Measurements from ENCODE around the gene B3GNT7.
"Not testable (repeated sequence)": the region's sequence is repeated elsewhere in the genome, so short reads cannot be mapped to it uniquely, and the experiment has no call there.

The B3GNT7 gene

DNA sequence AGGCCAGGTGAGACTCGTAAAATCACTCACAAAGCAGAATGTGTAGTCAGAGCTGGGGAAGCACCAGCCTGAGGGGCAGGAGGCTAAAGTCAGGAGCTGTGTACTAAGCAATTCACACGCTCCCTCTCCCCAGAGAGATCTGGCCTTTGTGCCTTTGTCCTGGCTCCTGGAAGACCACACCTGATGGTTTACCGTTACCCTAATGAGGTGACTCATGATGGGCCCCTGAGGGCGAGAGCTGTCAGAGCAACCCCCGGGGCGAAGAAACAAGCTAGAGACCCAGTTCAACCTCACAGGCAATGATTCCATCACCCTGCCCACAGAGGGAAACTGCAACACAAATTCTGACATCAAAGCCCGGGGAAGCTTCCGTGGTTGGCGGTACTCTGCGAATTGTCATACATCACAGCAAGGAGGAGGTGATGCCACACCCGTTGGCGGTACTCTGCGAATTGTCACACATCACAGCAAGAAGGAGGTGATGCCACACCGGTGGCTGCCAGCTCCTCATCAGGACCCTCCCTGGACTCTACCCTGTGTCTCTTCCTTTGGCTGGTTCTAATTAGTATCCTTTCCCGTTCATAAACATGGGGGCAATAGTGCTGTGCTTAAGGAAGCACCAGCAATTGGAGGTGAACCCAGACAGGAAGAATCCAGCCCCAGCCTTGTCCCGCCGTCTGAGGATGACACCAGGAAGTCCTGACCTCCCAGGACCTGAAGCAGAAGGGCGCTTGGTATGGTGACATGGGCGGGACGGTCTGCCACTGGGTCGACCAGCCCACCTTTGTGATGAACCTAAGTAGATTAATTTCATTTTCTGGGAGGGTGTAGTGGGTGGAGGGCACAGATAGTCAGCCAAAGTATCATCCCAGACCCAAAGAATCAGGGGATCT lies 30.5 kb downstream of the B3GNT7 start:
- DNase-seq (ENCODE audit: low read depth in 3 of 3): peak in 2 of 3 donors; percentile 25 to 43

GRCh38 chr2:231427116-231427515 lies 31.6 kb downstream of the B3GNT7 start:
- no peak for DNase-seq (ENCODE audit: low read depth in 3 of 3)

DNA sequence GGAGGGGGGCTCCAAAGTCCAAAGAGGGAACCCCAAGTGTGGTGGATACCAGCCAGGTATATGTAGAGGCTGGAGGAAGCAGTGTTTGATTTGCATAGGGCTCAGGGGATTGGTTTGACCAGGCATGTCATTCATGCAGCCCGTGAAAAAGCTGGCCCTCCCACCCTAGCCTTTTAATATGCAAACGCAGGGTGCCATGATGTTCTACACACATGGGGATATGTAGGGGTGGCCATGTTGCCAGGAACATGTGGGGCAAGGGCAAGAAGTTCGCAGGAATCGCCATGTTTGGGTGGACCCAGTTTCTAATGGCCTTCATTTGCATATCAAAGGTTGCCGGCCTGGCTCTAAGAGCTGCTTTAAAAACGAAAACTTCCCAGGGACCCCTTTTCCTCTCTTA lies 33.6 kb downstream of the B3GNT7 start:
- DNase-seq (ENCODE audit: low read depth in 3 of 3): no peak

DNA sequence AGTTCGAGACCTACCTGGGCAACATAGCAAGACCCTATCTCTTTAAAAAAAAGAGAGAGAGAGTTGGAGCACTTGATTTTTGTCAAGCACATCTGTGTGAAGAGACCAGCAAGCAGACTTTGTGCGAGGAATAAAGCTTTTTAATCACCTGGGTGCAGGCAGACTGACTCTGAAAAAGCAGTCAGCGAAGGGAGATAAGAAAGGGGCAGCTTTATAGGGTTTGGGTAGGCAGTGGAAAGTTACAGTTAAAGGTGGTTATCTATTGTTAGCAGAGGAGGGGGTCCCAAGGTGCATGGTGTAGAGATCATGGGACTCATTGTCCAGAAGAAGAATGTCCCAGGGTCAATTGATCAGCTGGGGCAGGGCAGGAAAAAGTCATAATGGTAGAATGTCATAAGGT lies 34.4 kb downstream of the B3GNT7 start:
- DNase-seq (ENCODE audit: low read depth in 3 of 3): no peak

- DNase-seq (ENCODE audit: low read depth in 3 of 3): not testable (repeated sequence)
These were observed 34.9 kb downstream of the B3GNT7 start for GRCh38 chr2:231430437-231430836.

GRCh38 chr2:231431606-231432005 lies 36.1 kb downstream of the B3GNT7 start:
- no peak for DNase-seq (ENCODE audit: low read depth in 3 of 3)

- DNase-seq (ENCODE audit: low read depth in 3 of 3): no peak
These were observed 38.5 kb downstream of the B3GNT7 start for GRCh38 chr2:231433990-231434389.

DNA sequence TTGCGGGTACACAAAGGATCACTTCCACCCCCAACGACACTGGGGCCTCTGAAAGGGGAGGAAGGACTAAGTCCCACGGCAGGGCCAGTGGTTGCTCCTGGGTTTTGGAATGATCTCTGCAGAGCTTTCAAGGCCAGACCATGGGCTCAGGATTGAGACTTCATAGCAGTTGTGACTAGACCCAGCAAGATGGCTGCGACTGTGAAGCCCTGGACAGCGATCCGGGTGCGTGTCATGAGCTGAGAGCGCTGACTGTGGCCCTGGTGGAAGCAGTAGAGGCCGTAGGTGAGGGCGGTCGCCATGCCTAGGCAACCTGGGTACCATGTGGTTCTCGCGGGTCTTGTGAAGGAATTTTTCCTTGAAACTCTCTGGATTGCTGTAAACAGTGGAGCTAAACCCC lies 41.4 kb downstream of the B3GNT7 start:
- DNase-seq (ENCODE audit: low read depth in 3 of 3): no peak

- DNase-seq (ENCODE audit: low read depth in 3 of 3): no peak
These were observed 54.1 kb downstream of the B3GNT7 start for GRCh38 chr2:231449503-231450054.

GRCh38 chr2:231450548-231450989 lies 55.1 kb downstream of the B3GNT7 start:
- no peak for DNase-seq (ENCODE audit: low read depth in 3 of 3)
